GM12873 (cell line): Measurements from ENCODE around the gene PIK3CG.
A peak's percentile ranks its signal among the peaks of the same experiment; 100 is the strongest.

Source experiments
- CTCF ChIP-seq: IDR thresholded peaks from 2 replicates; pipeline ENCODE4 v1.5.1; 2012; ENCODE audit warnings: low read depth, mild to moderate bottlenecking, moderate library complexity, low read length, control low read depth; ENCODE audit not compliant: insufficient read depth; ENCODE audit errors: missing control alignments

PIK3CG gene

GRCh38 chr7:106881984-106882383 lies 16.9 kb downstream of the PIK3CG start:
- no peak for TF ChIP-seq CTCF

- TF ChIP-seq CTCF = no peak
These were observed 18.5 kb downstream of the PIK3CG start for GRCh38 chr7:106883456-106884026.

- no peak for TF ChIP-seq CTCF
These were observed 20.6 kb downstream of the PIK3CG start for GRCh38 chr7:106885652-106886051.

- no peak for TF ChIP-seq CTCF
These were observed 22.3 kb downstream of the PIK3CG start for GRCh38 chr7:106887421-106887820.

GRCh38 chr7:106888204-106888603 lies 23.1 kb downstream of the PIK3CG start:
- no peak for TF ChIP-seq CTCF

GRCh38 chr7:106890952-106891351 lies 25.9 kb downstream of the PIK3CG start:
- no peak for TF ChIP-seq CTCF

- TF ChIP-seq CTCF = peak; percentile 37
These were observed 26.7 kb downstream of the PIK3CG start for GRCh38 chr7:106891548-106892410.
